ENCODE data around the gene LDLRAD3. TPM values are rescaled to one million over a fixed set of nuclear protein-coding genes. Genes with fewer than 3 reads are reported as not detected.
A peak's percentile ranks its signal among the peaks of the same experiment; 100 is the strongest.

LDLRAD3 gene
- total RNA-seq, 1 donor from 2014 or later: 35.6 TPM

DNA sequence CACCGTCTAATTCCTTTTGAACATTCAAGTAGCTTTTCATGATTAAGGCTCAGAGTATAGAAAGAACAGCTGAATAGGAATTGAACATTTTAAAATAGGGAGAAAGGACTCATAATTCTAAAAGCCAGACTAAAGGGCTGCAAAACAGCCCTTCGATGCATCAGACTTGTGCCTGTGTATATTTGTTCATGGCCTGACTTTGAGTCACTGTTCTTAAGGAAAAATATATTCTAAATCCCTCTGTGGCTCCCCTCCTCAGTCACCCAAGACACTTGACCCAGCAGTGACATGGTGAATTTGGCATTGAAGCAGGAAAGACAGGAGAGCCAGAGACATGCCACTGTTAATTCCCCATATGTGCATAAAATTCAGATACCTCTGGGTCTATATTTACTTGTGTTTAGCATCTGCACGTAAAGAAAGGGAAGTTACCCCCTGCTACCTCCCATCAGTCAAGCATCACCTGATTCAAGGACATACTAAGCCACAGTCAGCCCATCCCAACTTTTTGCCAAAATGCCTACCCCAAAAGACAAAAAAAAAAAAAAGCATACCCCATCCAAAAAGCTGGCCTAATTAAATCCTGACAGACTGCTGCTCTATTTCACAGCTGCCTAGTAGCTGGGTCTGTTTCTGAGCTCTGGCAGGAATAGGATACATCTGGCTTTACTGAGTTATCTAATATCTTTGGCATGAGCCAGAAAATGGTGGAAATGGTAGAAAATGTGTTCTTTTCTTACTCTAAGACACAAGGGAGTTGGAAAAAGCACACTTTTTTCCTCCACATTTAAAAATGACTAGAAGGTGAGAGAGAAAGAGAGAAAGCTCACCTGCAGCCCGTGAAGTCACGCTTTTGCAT lies 251.9 kb downstream of the LDLRAD3 start:
- Mint-ChIP-seq H3K4me1 (peaks cover 48% of the 10 kb centered on the region), H3K9me3 (no peaks in the 10 kb centered on the region), H3K36me3 (peaks cover 17% of the 10 kb centered on the region), H3K4me3 (no peak overlapping the region), H3K27me3 (ENCODE audit: insufficient read depth, low read depth) (no peaks in the 10 kb centered on the region), H3K27ac (no peak overlapping the region)
- Histone ChIP-seq H3K79me2 (ENCODE audit: low read depth) (no peaks in the 10 kb centered on the region), H4K20me1 (ENCODE audit: low read depth) (no peaks in the 10 kb centered on the region), H3K27ac (no peak overlapping the region), H3K27me3 (no peaks in the 10 kb centered on the region), H3K9me3 (ENCODE audit: low read depth) (no peaks in the 10 kb centered on the region), H3F3A (ENCODE audit: low read depth) (no peaks in the 10 kb centered on the region), H3K4me1 (peaks cover 25% of the 10 kb centered on the region), H3K36me3 (no peaks in the 10 kb centered on the region), H2AFZ (replicated peaks) (no peak overlapping the region), H3K9ac (no peak overlapping the region), H3K4me2 (peak overlapping the region; percentile 33), H3K4me3 (no peak overlapping the region)
- no peak for DNase-seq (ENCODE audit: low spot score)
- TF ChIP-seq EZH2 (IDR thresholded peaks at IDR 0.05) (no peak), EZH2phosphoT487 (IDR thresholded peaks at IDR 0.05) (no peak)
- TF ChIP-seq, protein P1, sequence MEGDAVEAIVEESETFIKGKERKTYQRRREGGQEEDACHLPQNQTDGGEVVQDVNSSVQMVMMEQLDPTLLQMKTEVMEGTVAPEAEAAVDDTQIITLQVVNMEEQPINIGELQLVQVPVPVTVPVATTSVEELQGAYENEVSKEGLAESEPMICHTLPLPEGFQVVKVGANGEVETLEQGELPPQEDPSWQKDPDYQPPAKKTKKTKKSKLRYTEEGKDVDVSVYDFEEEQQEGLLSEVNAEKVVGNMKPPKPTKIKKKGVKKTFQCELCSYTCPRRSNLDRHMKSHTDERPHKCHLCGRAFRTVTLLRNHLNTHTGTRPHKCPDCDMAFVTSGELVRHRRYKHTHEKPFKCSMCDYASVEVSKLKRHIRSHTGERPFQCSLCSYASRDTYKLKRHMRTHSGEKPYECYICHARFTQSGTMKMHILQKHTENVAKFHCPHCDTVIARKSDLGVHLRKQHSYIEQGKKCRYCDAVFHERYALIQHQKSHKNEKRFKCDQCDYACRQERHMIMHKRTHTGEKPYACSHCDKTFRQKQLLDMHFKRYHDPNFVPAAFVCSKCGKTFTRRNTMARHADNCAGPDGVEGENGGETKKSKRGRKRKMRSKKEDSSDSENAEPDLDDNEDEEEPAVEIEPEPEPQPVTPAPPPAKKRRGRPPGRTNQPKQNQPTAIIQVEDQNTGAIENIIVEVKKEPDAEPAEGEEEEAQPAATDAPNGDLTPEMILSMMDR (IDR thresholded peaks at IDR 0.05): no peak

- peak overlapping the region; percentile 58 for H3K27ac Mint-ChIP-seq
- no peak overlapping the region for H3K27ac ChIP-seq
- H3K4me1 Mint-ChIP-seq: peaks cover 48% of the 10 kb centered on the region
Observed at GRCh38 chr11:36196411-36196998, 252.6 kb downstream of the LDLRAD3 start.

DNA sequence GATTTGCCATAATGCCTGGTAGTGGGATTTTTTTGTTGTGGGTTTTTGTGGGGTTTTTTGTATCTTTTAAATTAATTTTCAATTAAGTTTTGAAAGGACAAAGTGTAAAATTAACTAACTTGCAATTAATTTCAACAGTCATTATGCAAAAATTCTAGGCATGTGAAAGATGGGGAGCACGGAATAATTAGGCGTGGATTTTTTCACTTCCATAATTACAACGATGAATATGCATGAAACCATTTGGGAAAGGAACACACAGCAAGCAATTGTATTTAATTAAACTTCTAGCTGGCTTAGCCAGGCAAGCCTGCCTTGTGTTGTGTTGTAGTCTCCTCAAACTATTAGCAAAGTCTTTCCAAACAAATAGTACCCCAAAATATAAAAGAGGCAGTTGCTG lies 257.5 kb downstream of the LDLRAD3 start:
- Mint-ChIP-seq H3K9me3 (no peaks in the 10 kb centered on the region), H3K36me3 (peaks cover 15% of the 10 kb centered on the region), H3K4me3 (no peak overlapping the region), H3K4me1 (peaks cover 15% of the 10 kb centered on the region), H3K27ac (no peak overlapping the region), H3K27me3 (ENCODE audit: insufficient read depth, low read depth) (peaks cover 4% of the 10 kb centered on the region)
- TF ChIP-seq EZH2 (IDR thresholded peaks at IDR 0.05) (no peak), EZH2phosphoT487 (IDR thresholded peaks at IDR 0.05) (no peak)
- TF ChIP-seq, protein P1 (IDR thresholded peaks at IDR 0.05): no peak
- Histone ChIP-seq H4K20me1 (ENCODE audit: low read depth) (no peaks in the 10 kb centered on the region), H3K9ac (no peak overlapping the region), H3K4me3 (no peak overlapping the region), H3K79me2 (ENCODE audit: low read depth) (no peaks in the 10 kb centered on the region), H3K9me3 (ENCODE audit: low read depth) (no peaks in the 10 kb centered on the region), H3K4me2 (no peak overlapping the region), H3K36me3 (no peaks in the 10 kb centered on the region), H3K27ac (no peak overlapping the region), H3K4me1 (peaks cover 19% of the 10 kb centered on the region), H3F3A (ENCODE audit: low read depth) (no peaks in the 10 kb centered on the region), H3K27me3 (no peaks in the 10 kb centered on the region), H2AFZ (replicated peaks) (no peak overlapping the region)
- no peak for DNase-seq (ENCODE audit: low spot score)

More at GRCh38 chr11:36196411-36196998, 252.6 kb downstream of the LDLRAD3 start:
- Histone ChIP-seq H3K9me3 (ENCODE audit: low read depth) (no peaks in the 10 kb centered on the region), H3K4me3 (no peak overlapping the region), H3K27me3 (no peaks in the 10 kb centered on the region), H3K4me1 (peaks cover 25% of the 10 kb centered on the region), H2AFZ (replicated peaks) (no peak overlapping the region), H4K20me1 (ENCODE audit: low read depth) (no peaks in the 10 kb centered on the region), H3K4me2 (peak overlapping the region; percentile 33), H3K9ac (no peak overlapping the region), H3K36me3 (no peaks in the 10 kb centered on the region), H3K79me2 (ENCODE audit: low read depth) (no peaks in the 10 kb centered on the region), H3F3A (ENCODE audit: low read depth) (no peaks in the 10 kb centered on the region)
- no peaks in the 10 kb centered on the region for H3K9me3 Mint-ChIP-seq
- H3K27me3 Mint-ChIP-seq (ENCODE audit: insufficient read depth, low read depth): no peaks in the 10 kb centered on the region
- TF ChIP-seq EZH2phosphoT487 (IDR thresholded peaks at IDR 0.05) (no peak), EZH2 (IDR thresholded peaks at IDR 0.05) (no peak)
- TF ChIP-seq, protein P1 (IDR thresholded peaks at IDR 0.05): no peak
- H3K36me3 Mint-ChIP-seq: peaks cover 17% of the 10 kb centered on the region
- peak; percentile 28 for DNase-seq (ENCODE audit: low spot score)
- H3K4me3 Mint-ChIP-seq: no peak overlapping the region
